ENCODE results near the gene FARSB.

FARSB gene

GRCh38 chr2:222673883-222674282 lies 18.0 kb upstream of the FARSB start:
- no peak overlapping the region for H3K4me3 Mint-ChIP-seq
- peaks cover 11% of the 10 kb centered on the region for H3K4me1 Mint-ChIP-seq
- H3K27ac Mint-ChIP-seq = no peak overlapping the region
- H3K36me3 Mint-ChIP-seq = no peaks in the 10 kb centered on the region
- peaks cover 57% of the 10 kb centered on the region for H3K27me3 Mint-ChIP-seq
- no peaks in the 10 kb centered on the region for H3K9me3 Mint-ChIP-seq
- no peak for DNase-seq
- CTCF ChIA-PET = no interaction called here

GRCh38 chr2:222673273-222673672 lies 17.4 kb upstream of the FARSB start:
- Mint-ChIP-seq H3K4me1 (peaks cover 11% of the 10 kb centered on the region), H3K4me3 (no peak overlapping the region), H3K27ac (no peak overlapping the region), H3K36me3 (no peaks in the 10 kb centered on the region), H3K9me3 (no peaks in the 10 kb centered on the region), H3K27me3 (peaks cover 58% of the 10 kb centered on the region)
- DNase-seq = no peak
- CTCF ChIA-PET = no interaction called here

DNA sequence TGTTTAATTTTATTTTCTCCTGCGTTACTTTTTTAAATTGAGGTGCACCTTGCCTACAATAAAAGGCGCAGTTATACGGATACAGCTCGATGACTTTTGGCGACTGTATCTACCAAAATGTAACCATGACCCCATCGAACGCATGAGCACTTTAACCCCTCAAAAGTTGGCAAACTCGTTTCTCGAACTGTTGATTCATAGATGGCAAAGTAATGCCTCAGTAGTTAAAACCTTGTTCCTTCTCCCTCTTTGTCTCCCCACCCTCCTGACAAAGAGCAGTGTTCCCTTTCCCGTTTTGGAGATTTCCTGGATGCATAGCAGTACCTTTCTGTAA lies 16.1 kb upstream of the FARSB start:
- Mint-ChIP-seq H3K27me3 (peaks cover 65% of the 10 kb centered on the region), H3K36me3 (no peaks in the 10 kb centered on the region), H3K27ac (no peak overlapping the region), H3K4me3 (no peak overlapping the region), H3K9me3 (no peaks in the 10 kb centered on the region), H3K4me1 (peaks cover 11% of the 10 kb centered on the region)
- CTCF ChIA-PET = no interaction called here
- DNase-seq = no peak

GRCh38 chr2:222671259-222672067 lies 15.6 kb upstream of the FARSB start, which contains the start of gene MOGAT1:
MOGAT1 (plus strand) TSS chr2:222671658; CDS start chr2:222671786, 128 bp downstream.
- peaks cover 67% of the 10 kb centered on the region for H3K27me3 Mint-ChIP-seq
- no peaks in the 10 kb centered on the region for H3K36me3 Mint-ChIP-seq
- CTCF ChIA-PET = interaction anchor here (0.7 to 0.8 kb wide), 2 partner anchors 19 to 57 kb away, joined by 3 to 4 read pairs; no protein-coding TSS in a partner anchor
- no peak within 1 kb of the TSS for H3K27ac Mint-ChIP-seq
- peaks cover 11% of the 10 kb centered on the region for H3K4me1 Mint-ChIP-seq
- H3K9me3 Mint-ChIP-seq = no peaks in the 10 kb centered on the region
- no peak for DNase-seq
- no peak within 1 kb of the TSS for H3K4me3 Mint-ChIP-seq

DNA sequence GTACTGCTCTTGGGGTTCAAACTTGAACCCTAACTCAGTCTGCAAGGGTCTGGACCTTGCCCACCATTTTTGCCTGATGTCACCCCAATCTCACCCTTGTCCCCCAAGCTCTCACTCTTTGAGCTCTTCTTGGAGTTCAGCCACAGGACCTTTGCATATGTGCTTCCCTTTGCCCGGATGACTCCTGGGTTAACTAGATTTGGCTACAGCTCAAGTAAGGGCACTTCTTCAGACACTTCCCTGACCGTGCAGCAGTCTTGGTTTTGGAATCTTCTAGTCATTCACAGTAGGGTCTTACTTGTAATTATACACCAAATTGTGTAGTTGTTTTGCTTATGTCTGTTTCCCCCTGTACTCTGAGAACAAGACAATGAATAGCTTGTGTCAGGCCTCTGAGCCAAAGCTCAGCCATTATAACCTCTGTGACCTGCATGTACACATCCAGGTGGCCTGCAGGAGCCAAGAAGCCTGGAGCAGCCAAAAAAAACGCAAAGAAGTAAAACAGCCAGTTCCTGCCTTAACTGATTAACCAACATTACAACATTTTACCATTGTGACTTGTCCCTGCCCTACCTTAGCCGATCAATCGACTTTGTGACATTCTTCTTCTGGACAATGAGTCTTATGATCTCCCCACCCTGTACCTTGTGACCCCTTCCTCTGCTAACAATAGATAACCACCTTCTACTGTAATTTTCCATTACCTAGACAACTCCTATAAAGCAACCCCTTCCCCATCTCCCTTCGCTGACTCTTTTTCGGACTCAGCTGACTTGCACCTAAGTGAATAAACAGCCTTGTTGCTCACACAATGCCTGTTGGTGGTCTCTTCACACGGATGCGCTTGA lies 14.5 kb upstream of the FARSB start:
- Mint-ChIP-seq H3K9me3 (no peaks in the 10 kb centered on the region), H3K4me1 (peaks cover 11% of the 10 kb centered on the region), H3K27me3 (peaks cover 67% of the 10 kb centered on the region), H3K4me3 (no peak overlapping the region), H3K36me3 (no peaks in the 10 kb centered on the region), H3K27ac (no peak overlapping the region)
- no peak for DNase-seq
- CTCF ChIA-PET = interaction anchor here (0.7 to 0.8 kb wide), 2 partner anchors 20 to 56 kb away, joined by 3 to 4 read pairs; no protein-coding TSS in a partner anchor

DNA sequence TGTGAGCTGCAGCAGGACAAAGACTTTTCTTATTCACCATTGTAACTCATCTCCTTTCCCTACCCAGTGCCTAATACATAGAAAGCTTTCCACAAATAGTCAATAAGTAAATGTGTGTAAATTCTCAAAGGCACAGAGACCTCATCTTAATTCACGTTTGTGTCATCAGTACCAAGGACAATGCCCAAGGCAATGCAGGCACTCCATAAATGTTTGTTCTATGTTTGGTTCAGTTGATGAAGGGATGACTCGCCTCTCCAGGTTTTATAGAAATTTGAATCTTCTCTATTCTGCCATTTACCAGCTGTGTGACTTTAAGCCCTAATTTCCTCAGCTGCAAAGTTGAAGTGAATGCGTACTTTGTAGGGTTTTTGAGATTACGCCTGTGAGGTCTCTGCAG lies 13.5 kb upstream of the FARSB start:
- H3K4me1 Mint-ChIP-seq = peaks cover 11% of the 10 kb centered on the region
- H3K9me3 Mint-ChIP-seq = no peaks in the 10 kb centered on the region
- H3K4me3 Mint-ChIP-seq = no peak overlapping the region
- H3K27ac Mint-ChIP-seq = no peak overlapping the region
- CTCF ChIA-PET = interaction anchor here (1.2 kb wide), 1 partner anchor 21 kb away, joined by 4 read pairs; no protein-coding TSS in a partner anchor
- H3K36me3 Mint-ChIP-seq = no peaks in the 10 kb centered on the region
- DNase-seq = no peak
- peaks cover 61% of the 10 kb centered on the region for H3K27me3 Mint-ChIP-seq

DNA sequence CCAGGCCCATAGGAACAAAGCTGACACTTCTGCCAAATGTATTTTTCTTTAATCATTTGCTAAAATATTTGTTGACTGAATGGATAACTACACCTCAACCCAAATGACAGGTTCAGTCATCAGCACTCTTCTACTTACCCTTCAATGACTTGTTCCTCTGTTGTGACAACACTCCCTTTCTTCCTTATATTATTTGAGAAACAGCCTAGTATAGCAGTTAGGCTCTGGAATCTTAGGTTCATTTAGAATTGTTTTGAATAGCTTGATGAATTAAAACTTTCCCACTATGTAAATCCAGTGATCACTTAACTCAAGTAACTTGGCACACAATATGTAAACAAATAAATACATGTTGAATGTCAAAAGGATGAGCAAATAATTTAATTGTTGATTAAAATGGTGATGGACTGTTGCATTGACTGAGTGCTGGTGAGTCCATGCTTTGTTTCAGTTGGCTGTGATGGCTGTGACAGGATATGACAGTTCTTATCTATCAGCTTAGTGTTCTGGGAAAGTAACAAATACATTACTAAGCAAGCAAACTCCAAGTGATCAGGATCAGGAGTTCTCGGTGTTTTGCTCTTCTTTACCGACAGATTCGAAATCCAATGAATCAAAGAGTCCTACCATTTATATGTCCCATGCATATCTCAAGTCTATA lies 12.7 kb upstream of the FARSB start:
- Mint-ChIP-seq H3K9me3 (no peaks in the 10 kb centered on the region), H3K27ac (no peak overlapping the region), H3K4me1 (peaks cover 11% of the 10 kb centered on the region), H3K36me3 (no peaks in the 10 kb centered on the region), H3K4me3 (no peak overlapping the region), H3K27me3 (peaks cover 57% of the 10 kb centered on the region)
- CTCF ChIA-PET = interaction anchor here (1.2 kb wide), 1 partner anchor 22 kb away, joined by 4 read pairs; no protein-coding TSS in a partner anchor
- no peak for DNase-seq

DNA sequence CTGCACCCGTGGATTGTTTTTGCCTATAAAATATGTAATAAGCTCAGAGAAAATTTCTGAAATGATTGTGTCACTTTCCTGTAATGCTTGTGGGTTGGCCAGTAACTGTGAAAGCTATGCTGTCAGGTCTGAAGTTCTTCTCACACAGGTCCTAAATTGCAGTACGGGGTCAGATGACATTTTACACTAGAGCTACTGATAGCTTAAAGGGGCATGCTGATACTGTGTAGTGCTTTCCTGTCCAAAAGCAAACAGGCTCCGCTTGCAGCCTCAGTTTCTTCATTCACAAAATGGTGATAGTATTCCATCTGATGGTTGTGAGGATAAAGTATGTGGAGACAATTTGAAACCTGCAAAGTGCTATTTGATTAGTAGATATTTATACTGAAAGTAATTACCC lies 7.6 kb upstream of the FARSB start:
- Mint-ChIP-seq H3K9me3 (no peaks in the 10 kb centered on the region), H3K27ac (no peak overlapping the region), H3K4me3 (no peak overlapping the region), H3K4me1 (no peaks in the 10 kb centered on the region), H3K36me3 (no peaks in the 10 kb centered on the region), H3K27me3 (peaks cover 9% of the 10 kb centered on the region)
- no peak for DNase-seq
- CTCF ChIA-PET = no interaction called here

GRCh38 chr2:222656526-222657446 lies 894 bp upstream of the FARSB start:
- CTCF ChIA-PET = interaction anchor here (1.0 kb wide), 1 partner anchor 34 kb away, joined by 3 read pairs; no protein-coding TSS in a partner anchor
- no peaks in the 10 kb centered on the region for H3K9me3 Mint-ChIP-seq
- H3K4me1 Mint-ChIP-seq = peaks cover 42% of the 10 kb centered on the region
- no peaks in the 10 kb centered on the region for H3K27me3 Mint-ChIP-seq
- H3K4me3 Mint-ChIP-seq = peak overlapping the region; percentile 93
- peak overlapping the region; percentile 99 for H3K27ac Mint-ChIP-seq
- DNase-seq = peak; percentile 24
- peaks cover 11% of the 10 kb centered on the region for H3K36me3 Mint-ChIP-seq

DNA sequence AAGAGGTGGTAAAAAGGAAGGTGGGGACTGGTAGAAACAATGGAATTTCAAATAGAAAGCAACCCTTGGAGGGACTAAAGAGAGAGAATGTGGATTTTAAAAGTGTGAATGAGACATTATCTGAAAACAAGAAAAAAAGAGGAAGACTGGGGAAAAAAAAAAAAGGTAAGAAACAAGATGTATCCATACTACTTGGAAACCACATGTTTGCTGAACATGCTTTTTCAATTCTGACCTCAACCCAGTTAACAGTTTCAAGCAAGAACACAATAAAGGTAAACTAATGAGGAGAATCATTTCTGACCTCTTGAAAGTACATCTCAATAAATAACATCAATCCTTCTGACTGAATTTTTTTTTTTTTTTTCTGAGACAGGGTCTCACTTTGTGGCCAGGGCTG lies 2.6 kb downstream of the FARSB start:
- Mint-ChIP-seq H3K27me3 (no peaks in the 10 kb centered on the region), H3K4me3 (peak overlapping the region; percentile 11), H3K27ac (peak overlapping the region; percentile 50), H3K4me1 (peaks cover 44% of the 10 kb centered on the region), H3K36me3 (peaks cover 14% of the 10 kb centered on the region), H3K9me3 (no peaks in the 10 kb centered on the region)
- CTCF ChIA-PET = interaction anchor here (1.1 to 1.3 kb wide), 2 partner anchors 11 to 336 kb away, joined by 3 to 4 read pairs; no protein-coding TSS in a partner anchor
- DNase-seq = no peak

DNA sequence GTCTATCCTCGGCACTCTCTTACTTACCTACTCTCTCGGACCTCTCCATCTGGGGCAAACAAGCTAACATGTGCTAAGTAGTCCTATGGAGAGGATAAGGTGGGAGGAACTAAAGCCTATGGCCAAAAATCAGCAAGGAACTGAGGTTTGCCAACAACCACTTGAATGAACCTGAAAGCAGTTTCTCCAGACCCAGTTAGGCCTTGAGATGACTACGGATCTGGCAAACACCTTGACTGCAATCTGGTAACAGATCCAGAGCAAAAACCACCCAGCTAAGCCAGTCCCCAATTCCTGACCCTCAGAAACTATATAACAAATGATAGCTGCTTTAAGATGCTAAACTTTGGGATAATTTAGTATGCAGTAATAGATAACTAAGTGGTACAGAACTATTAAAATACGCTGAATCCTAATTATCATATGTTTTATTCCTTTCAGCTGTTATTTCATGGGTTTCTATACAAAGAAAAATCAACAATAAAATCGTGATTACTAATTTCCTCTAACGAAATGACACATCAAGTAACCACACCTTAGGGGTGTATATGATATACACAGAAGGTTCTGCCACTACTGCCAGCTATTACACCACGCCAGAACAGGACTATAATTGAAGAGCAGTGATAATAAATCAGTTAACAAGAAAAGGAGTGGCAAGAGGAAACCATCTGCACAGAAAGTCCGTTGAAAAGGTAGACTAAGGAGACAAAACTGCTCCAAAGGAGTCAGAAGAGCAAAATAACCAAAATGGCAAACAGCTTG lies 3.2 kb downstream of the FARSB start:
- H3K4me3 Mint-ChIP-seq = peak overlapping the region; percentile 11
- no peaks in the 10 kb centered on the region for H3K9me3 Mint-ChIP-seq
- H3K4me1 Mint-ChIP-seq = peaks cover 44% of the 10 kb centered on the region
- CTCF ChIA-PET = interaction anchor here (0.8 to 1.3 kb wide), 3 partner anchors 11 to 335 kb away, joined by 3 to 4 read pairs (median 3); no protein-coding TSS in a partner anchor
- H3K36me3 Mint-ChIP-seq = peaks cover 16% of the 10 kb centered on the region
- DNase-seq = no peak
- no peaks in the 10 kb centered on the region for H3K27me3 Mint-ChIP-seq
- H3K27ac Mint-ChIP-seq = peak overlapping the region; percentile 50

GRCh38 chr2:222651718-222652418 lies 4.0 kb downstream of the FARSB start:
- H3K36me3 Mint-ChIP-seq = peaks cover 18% of the 10 kb centered on the region
- DNase-seq = no peak
- H3K4me1 Mint-ChIP-seq = peaks cover 41% of the 10 kb centered on the region
- H3K27ac Mint-ChIP-seq = no peak overlapping the region
- H3K27me3 Mint-ChIP-seq = no peaks in the 10 kb centered on the region
- H3K4me3 Mint-ChIP-seq = no peak overlapping the region
- no peaks in the 10 kb centered on the region for H3K9me3 Mint-ChIP-seq
- CTCF ChIA-PET = interaction anchor here (0.8 to 1.3 kb wide), 2 partner anchors 10 to 32 kb away, joined by 3 read pairs; no protein-coding TSS in a partner anchor

Measured in activated naive CD4-positive, alpha-beta T cell treated with anti-CD3 and anti-CD28 coated beads, Interleukin-2, amount 10 ng/mL, durations not matched to agents 7 days and 5 days (primary cell).